ENCODE results near the gene C11orf52.
A peak's percentile ranks its signal among the peaks of the same experiment; 100 is the strongest.

- TF ChIP-seq, protein P1, sequence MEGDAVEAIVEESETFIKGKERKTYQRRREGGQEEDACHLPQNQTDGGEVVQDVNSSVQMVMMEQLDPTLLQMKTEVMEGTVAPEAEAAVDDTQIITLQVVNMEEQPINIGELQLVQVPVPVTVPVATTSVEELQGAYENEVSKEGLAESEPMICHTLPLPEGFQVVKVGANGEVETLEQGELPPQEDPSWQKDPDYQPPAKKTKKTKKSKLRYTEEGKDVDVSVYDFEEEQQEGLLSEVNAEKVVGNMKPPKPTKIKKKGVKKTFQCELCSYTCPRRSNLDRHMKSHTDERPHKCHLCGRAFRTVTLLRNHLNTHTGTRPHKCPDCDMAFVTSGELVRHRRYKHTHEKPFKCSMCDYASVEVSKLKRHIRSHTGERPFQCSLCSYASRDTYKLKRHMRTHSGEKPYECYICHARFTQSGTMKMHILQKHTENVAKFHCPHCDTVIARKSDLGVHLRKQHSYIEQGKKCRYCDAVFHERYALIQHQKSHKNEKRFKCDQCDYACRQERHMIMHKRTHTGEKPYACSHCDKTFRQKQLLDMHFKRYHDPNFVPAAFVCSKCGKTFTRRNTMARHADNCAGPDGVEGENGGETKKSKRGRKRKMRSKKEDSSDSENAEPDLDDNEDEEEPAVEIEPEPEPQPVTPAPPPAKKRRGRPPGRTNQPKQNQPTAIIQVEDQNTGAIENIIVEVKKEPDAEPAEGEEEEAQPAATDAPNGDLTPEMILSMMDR (IDR thresholded peaks at IDR 0.05; ENCODE audit: poor library complexity, severe bottlenecking): peak; percentile 99
- peak; percentile 94 for TF ChIP-seq EP300 (conservative IDR thresholded peaks at IDR 0.05; ENCODE audit: poor library complexity, severe bottlenecking)
Observed at GRCh38 chr11:111878849-111879636, 39.7 kb upstream of the C11orf52 start, which contains the start of the genes CFAP68 and FDXACB1.

Measured in neural cell (in vitro differentiated cells).